Measurements from ENCODE around the gene LPGAT1. TPM values are rescaled to one million over a fixed set of nuclear protein-coding genes. Genes with fewer than 3 reads are reported as not detected.

LPGAT1 gene
- total and polyA plus RNA-seq, 2 of the 13 experiments (the other 11 are each of a cell fraction or from before 2014, with no cell fraction given), result 12.1 to 48.3 TPM

DNA sequence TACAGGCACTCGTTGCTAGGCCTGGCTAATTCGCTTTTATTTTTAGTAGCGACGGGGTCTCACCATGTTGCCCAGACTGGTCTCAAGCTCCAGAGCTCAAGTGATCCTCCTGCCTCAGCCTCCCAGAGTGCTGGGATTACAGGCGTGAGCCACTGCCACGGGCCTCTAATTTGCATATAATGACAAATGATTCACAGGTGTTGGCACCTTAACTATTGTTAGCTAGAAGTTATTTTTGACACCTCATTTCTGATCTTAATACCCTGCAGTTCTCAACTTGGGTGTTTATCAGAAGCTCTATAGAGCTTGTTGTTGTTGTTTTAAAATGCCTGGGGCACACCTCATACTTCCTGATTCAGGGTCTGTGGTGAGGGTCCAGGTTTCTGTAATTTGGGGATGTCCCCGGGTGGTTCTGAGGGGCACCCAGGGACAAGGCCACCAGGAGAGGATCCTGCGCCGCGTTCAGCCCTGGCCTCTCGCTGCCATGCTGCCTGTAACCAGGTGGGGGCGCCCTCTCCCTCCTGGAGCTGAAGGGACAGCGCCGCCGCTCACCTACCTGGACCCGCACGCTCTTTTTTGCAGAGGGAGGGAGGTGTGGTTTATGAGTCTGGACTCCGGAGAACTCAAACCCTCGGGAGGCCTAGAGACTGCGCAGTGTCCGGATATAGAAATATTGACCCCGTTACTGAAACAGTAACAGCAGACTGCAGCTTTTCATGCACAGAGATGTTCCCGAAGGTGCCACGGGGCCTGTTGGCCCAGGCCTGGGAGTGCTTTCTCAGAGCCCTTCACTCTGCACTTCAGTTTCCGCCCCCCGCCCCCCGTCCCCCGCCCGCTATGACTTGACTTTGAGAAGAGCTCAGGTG lies 132.2 kb downstream of the LPGAT1 start (continued):
- TF ChIP-seq, protein P1, sequence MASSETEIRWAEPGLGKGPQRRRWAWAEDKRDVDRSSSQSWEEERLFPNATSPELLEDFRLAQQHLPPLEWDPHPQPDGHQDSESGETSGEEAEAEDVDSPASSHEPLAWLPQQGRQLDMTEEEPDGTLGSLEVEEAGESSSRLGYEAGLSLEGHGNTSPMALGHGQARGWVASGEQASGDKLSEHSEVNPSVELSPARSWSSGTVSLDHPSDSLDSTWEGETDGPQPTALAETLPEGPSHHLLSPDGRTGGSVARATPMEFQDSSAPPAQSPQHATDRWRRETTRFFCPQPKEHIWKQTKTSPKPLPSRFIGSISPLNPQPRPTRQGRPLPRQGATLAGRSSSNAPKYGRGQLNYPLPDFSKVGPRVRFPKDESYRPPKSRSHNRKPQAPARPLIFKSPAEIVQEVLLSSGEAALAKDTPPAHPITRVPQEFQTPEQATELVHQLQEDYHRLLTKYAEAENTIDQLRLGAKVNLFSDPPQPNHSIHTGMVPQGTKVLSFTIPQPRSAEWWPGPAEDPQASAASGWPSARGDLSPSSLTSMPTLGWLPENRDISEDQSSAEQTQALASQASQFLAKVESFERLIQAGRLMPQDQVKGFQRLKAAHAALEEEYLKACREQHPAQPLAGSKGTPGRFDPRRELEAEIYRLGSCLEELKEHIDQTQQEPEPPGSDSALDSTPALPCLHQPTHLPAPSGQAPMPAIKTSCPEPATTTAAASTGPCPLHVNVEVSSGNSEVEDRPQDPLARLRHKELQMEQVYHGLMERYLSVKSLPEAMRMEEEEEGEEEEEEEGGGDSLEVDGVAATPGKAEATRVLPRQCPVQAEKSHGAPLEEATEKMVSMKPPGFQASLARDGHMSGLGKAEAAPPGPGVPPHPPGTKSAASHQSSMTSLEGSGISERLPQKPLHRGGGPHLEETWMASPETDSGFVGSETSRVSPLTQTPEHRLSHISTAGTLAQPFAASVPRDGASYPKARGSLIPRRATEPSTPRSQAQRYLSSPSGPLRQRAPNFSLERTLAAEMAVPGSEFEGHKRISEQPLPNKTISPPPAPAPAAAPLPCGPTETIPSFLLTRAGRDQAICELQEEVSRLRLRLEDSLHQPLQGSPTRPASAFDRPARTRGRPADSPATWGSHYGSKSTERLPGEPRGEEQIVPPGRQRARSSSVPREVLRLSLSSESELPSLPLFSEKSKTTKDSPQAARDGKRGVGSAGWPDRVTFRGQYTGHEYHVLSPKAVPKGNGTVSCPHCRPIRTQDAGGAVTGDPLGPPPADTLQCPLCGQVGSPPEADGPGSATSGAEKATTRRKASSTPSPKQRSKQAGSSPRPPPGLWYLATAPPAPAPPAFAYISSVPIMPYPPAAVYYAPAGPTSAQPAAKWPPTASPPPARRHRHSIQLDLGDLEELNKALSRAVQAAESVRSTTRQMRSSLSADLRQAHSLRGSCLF (CRISPR knock-in tag; IDR thresholded peaks at IDR 0.05; ENCODE audit: borderline replicate concordance), result no peak
- TF ChIP-seq, protein P2, sequence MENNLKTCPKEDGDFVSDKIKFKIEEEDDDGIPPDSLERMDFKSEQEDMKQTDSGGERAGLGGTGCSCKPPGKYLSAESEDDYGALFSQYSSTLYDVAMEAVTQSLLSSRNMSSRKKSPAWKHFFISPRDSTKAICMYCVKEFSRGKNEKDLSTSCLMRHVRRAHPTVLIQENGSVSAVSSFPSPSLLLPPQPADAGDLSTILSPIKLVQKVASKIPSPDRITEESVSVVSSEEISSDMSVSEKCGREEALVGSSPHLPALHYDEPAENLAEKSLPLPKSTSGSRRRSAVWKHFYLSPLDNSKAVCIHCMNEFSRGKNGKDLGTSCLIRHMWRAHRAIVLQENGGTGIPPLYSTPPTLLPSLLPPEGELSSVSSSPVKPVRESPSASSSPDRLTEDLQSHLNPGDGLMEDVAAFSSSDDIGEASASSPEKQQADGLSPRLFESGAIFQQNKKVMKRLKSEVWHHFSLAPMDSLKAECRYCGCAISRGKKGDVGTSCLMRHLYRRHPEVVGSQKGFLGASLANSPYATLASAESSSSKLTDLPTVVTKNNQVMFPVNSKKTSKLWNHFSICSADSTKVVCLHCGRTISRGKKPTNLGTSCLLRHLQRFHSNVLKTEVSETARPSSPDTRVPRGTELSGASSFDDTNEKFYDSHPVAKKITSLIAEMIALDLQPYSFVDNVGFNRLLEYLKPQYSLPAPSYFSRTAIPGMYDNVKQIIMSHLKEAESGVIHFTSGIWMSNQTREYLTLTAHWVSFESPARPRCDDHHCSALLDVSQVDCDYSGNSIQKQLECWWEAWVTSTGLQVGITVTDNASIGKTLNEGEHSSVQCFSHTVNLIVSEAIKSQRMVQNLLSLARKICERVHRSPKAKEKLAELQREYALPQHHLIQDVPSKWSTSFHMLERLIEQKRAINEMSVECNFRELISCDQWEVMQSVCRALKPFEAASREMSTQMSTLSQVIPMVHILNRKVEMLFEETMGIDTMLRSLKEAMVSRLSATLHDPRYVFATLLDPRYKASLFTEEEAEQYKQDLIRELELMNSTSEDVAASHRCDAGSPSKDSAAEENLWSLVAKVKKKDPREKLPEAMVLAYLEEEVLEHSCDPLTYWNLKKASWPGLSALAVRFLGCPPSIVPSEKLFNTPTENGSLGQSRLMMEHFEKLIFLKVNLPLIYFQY (CRISPR knock-in tag; IDR thresholded peaks at IDR 0.05; ENCODE audit: borderline replicate concordance), result no peak
- TF ChIP-seq ZNF446 (CRISPR knock-in tag; IDR thresholded peaks at IDR 0.05) (no peak), SCMH1 (CRISPR knock-in tag; IDR thresholded peaks at IDR 0.05; ENCODE audit: borderline replicate concordance) (no peak), ZNF749 (CRISPR knock-in tag; IDR thresholded peaks at IDR 0.05; ENCODE audit: borderline replicate concordance) (no peak), STAT5B (CRISPR knock-in tag; IDR thresholded peaks at IDR 0.05) (no peak), FOXA3 (CRISPR knock-in tag; IDR thresholded peaks at IDR 0.05) (peak; percentile 49; the same call in 1 of the 2 replicates)
- TF ChIP-seq, protein P3, sequence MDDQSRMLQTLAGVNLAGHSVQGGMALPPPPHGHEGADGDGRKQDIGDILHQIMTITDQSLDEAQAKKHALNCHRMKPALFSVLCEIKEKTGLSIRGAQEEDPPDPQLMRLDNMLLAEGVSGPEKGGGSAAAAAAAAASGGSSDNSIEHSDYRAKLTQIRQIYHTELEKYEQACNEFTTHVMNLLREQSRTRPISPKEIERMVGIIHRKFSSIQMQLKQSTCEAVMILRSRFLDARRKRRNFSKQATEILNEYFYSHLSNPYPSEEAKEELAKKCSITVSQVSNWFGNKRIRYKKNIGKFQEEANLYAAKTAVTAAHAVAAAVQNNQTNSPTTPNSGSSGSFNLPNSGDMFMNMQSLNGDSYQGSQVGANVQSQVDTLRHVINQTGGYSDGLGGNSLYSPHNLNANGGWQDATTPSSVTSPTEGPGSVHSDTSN (CRISPR knock-in tag; IDR thresholded peaks at IDR 0.05; ENCODE audit: borderline replicate concordance), result no peak
- TF ChIP-seq, protein P4, sequence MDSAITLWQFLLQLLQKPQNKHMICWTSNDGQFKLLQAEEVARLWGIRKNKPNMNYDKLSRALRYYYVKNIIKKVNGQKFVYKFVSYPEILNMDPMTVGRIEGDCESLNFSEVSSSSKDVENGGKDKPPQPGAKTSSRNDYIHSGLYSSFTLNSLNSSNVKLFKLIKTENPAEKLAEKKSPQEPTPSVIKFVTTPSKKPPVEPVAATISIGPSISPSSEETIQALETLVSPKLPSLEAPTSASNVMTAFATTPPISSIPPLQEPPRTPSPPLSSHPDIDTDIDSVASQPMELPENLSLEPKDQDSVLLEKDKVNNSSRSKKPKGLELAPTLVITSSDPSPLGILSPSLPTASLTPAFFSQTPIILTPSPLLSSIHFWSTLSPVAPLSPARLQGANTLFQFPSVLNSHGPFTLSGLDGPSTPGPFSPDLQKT (CRISPR knock-in tag; IDR thresholded peaks at IDR 0.05; ENCODE audit: borderline replicate concordance), result no peak
- TF ChIP-seq, protein P5, sequence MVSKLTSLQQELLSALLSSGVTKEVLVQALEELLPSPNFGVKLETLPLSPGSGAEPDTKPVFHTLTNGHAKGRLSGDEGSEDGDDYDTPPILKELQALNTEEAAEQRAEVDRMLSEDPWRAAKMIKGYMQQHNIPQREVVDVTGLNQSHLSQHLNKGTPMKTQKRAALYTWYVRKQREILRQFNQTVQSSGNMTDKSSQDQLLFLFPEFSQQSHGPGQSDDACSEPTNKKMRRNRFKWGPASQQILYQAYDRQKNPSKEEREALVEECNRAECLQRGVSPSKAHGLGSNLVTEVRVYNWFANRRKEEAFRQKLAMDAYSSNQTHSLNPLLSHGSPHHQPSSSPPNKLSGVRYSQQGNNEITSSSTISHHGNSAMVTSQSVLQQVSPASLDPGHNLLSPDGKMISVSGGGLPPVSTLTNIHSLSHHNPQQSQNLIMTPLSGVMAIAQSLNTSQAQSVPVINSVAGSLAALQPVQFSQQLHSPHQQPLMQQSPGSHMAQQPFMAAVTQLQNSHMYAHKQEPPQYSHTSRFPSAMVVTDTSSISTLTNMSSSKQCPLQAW (CRISPR knock-in tag; IDR thresholded peaks at IDR 0.05), result peak; percentile 93

Data from HepG2 (cell line).